Measurements from ENCODE around the gene CDKL5. TPM values are rescaled to one million over a fixed set of nuclear protein-coding genes. Genes with fewer than 3 reads are reported as not detected.

The CDKL5 gene
- total RNA-seq, 1 donor from 2014 or later = 17.7 TPM

- Histone ChIP-seq H3K9ac (ENCODE audit: low read length) (no peak overlapping the region), H3K36me3 (ENCODE audit: insufficient read depth, low read length) (no peaks in the 10 kb centered on the region), H3K9me3 (ENCODE audit: insufficient read depth, low read depth, low read length) (no peaks in the 10 kb centered on the region), H3K4me2 (ENCODE audit: low read length) (no peak overlapping the region), H2AFZ (ENCODE audit: low read depth, low read length) (no peak overlapping the region), H3K27ac (ENCODE audit: low read depth, low read length) (no peak overlapping the region), H3K4me3 (ENCODE audit: insufficient read depth, low read depth, low read length) (no peak overlapping the region), H3K79me2 (ENCODE audit: insufficient read depth, low read length) (no peaks in the 10 kb centered on the region), H3K4me1 (ENCODE audit: insufficient read depth, low read length) (no peaks in the 10 kb centered on the region), H3K27me3 (ENCODE audit: insufficient read depth, low read length) (no peaks in the 10 kb centered on the region), H4K20me1 (ENCODE audit: insufficient read depth, low read length) (no peaks in the 10 kb centered on the region)
- Mint-ChIP-seq H3K27me3 (ENCODE audit: low read depth, unreplicated experiment) (peaks cover 7% of the 10 kb centered on the region), H3K4me3 (ENCODE audit: unreplicated experiment) (no peak overlapping the region), H3K4me1 (ENCODE audit: low read depth, unreplicated experiment) (no peaks in the 10 kb centered on the region), H3K36me3 (ENCODE audit: low read depth, unreplicated experiment) (no peaks in the 10 kb centered on the region), H3K27ac (ENCODE audit: unreplicated experiment) (no peak overlapping the region), H3K9me3 (ENCODE audit: unreplicated experiment) (no peaks in the 10 kb centered on the region)
- FAIRE-seq (no peak), DNase-seq (ENCODE audit: low read depth) (no peak)
- TF ChIP-seq EZH2 (IDR thresholded peaks at IDR 0.05; ENCODE audit: insufficient read depth, low read length) (no peak), CTCF (IDR thresholded peaks at IDR 0.05; ENCODE audit: insufficient read depth, low read depth, low read length) (no peak)
Observed at GRCh38 chrX:18643243-18643642, 217.8 kb downstream of the CDKL5 start.

- H3K27me3 ChIP-seq (ENCODE audit: insufficient read depth, low read length) = no peaks in the 10 kb centered on the region
- FAIRE-seq = no peak
- Mint-ChIP-seq H3K27ac (ENCODE audit: unreplicated experiment) (no peak overlapping the region), H3K4me1 (ENCODE audit: low read depth, unreplicated experiment) (no peaks in the 10 kb centered on the region), H3K4me3 (ENCODE audit: unreplicated experiment) (no peak overlapping the region), H3K36me3 (ENCODE audit: low read depth, unreplicated experiment) (no peaks in the 10 kb centered on the region), H3K9me3 (ENCODE audit: unreplicated experiment) (no peaks in the 10 kb centered on the region), H3K27me3 (ENCODE audit: low read depth, unreplicated experiment) (peaks cover 7% of the 10 kb centered on the region)
- no peaks in the 10 kb centered on the region for H3K36me3 ChIP-seq (ENCODE audit: insufficient read depth, low read length)
- no peaks in the 10 kb centered on the region for H4K20me1 ChIP-seq (ENCODE audit: insufficient read depth, low read length)
- no peaks in the 10 kb centered on the region for H3K4me1 ChIP-seq (ENCODE audit: insufficient read depth, low read length)
- no peak overlapping the region for H2AFZ ChIP-seq (ENCODE audit: low read depth, low read length)
- H3K9ac ChIP-seq (ENCODE audit: low read length) = no peak overlapping the region
- no peaks in the 10 kb centered on the region for H3K9me3 ChIP-seq (ENCODE audit: insufficient read depth, low read depth, low read length)
- no peak overlapping the region for H3K4me3 ChIP-seq (ENCODE audit: insufficient read depth, low read depth, low read length)
- TF ChIP-seq CTCF (IDR thresholded peaks at IDR 0.05; ENCODE audit: insufficient read depth, low read depth, low read length) (no peak), EZH2 (IDR thresholded peaks at IDR 0.05; ENCODE audit: insufficient read depth, low read length) (no peak)
- no peak overlapping the region for H3K4me2 ChIP-seq (ENCODE audit: low read length)
- no peak for DNase-seq (ENCODE audit: low read depth)
- H3K27ac ChIP-seq (ENCODE audit: low read depth, low read length) = no peak overlapping the region
- H3K79me2 ChIP-seq (ENCODE audit: insufficient read depth, low read length) = no peaks in the 10 kb centered on the region
Observed at GRCh38 chrX:18643853-18644252, 218.4 kb downstream of the CDKL5 start.

GRCh38 chrX:18647621-18648020 lies 222.2 kb downstream of the CDKL5 start:
- H3K27ac ChIP-seq (ENCODE audit: low read depth, low read length) = no peak overlapping the region
- H3K4me3 Mint-ChIP-seq (ENCODE audit: unreplicated experiment) = no peak overlapping the region
- H3K27me3 ChIP-seq (ENCODE audit: insufficient read depth, low read length) = no peaks in the 10 kb centered on the region
- H3K79me2 ChIP-seq (ENCODE audit: insufficient read depth, low read length) = no peaks in the 10 kb centered on the region
- TF ChIP-seq EZH2 (IDR thresholded peaks at IDR 0.05; ENCODE audit: insufficient read depth, low read length) = no peak
- TF ChIP-seq CTCF (IDR thresholded peaks at IDR 0.05; ENCODE audit: insufficient read depth, low read depth, low read length) = no peak
- peaks cover 2% of the 10 kb centered on the region for H3K4me1 Mint-ChIP-seq (ENCODE audit: low read depth, unreplicated experiment)
- H3K4me3 ChIP-seq (ENCODE audit: insufficient read depth, low read depth, low read length) = no peak overlapping the region
- H3K9me3 ChIP-seq (ENCODE audit: insufficient read depth, low read depth, low read length) = no peaks in the 10 kb centered on the region
- no peaks in the 10 kb centered on the region for H3K36me3 ChIP-seq (ENCODE audit: insufficient read depth, low read length)
- H3K27ac Mint-ChIP-seq (ENCODE audit: unreplicated experiment) = no peak overlapping the region
- H3K4me1 ChIP-seq (ENCODE audit: insufficient read depth, low read length) = no peaks in the 10 kb centered on the region
- peaks cover 7% of the 10 kb centered on the region for H3K27me3 Mint-ChIP-seq (ENCODE audit: low read depth, unreplicated experiment)
- FAIRE-seq = no peak
- H2AFZ ChIP-seq (ENCODE audit: low read depth, low read length) = no peak overlapping the region
- H3K9me3 Mint-ChIP-seq (ENCODE audit: unreplicated experiment) = no peaks in the 10 kb centered on the region
- no peaks in the 10 kb centered on the region for H3K36me3 Mint-ChIP-seq (ENCODE audit: low read depth, unreplicated experiment)
- H3K4me2 ChIP-seq (ENCODE audit: low read length) = no peak overlapping the region
- H3K9ac ChIP-seq (ENCODE audit: low read length) = no peak overlapping the region
- DNase-seq (ENCODE audit: low read depth) = no peak
- no peaks in the 10 kb centered on the region for H4K20me1 ChIP-seq (ENCODE audit: insufficient read depth, low read length)
